GM19240 (cell line): ENCODE data around the gene RARRES2.
A peak's percentile ranks its signal among the peaks of the same experiment; 100 is the strongest.

ENCODE experiments used
- DNase-seq: peaks from one replicate; pipeline ENCODE4 v3.0.0; 2011; ENCODE audit warnings: low spot score; ENCODE audit not compliant: insufficient read length

RARRES2 gene

DNA sequence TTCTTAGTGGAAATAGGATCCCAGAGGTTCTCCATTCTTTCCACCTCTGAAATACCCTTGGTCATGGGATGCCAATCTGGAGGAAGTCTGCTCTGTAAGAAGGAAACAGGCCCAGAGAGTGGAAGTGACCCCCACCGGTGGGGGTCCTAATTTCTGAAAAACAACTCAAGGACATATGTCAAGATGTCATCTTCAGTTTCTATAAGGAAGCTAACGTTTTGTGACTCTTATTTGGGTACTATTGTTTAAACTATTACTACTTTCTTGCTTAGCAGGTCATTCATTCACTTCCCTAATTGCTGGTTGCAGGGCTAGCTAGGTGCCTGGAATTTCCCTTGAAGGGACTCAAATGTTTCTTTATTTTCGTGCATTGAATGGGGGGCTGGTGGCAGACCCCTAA is 35.8 kb upstream of the RARRES2 start:
- DNase-seq = no peak

DNA sequence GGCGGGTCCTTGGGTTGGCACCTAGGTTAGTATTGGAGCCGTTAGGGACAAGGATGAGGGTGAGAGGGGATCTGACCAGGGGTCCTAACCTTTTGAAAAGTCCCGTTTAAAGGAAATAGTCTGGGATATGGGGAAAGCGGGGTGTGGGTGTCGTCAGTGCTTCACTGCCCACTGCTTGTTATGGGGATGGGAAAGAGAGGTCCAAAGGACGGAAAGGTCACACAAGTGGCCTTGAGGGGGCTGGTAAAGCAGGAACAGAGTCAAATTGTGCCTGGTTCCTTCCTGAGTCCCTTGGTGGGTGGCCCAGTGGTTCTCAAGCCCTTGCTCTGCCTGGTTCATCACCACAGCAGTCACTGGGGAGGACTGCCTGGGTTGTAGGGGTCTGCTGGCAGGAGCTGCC is 35.1 kb upstream of the RARRES2 start:
- no peak for DNase-seq

DNA sequence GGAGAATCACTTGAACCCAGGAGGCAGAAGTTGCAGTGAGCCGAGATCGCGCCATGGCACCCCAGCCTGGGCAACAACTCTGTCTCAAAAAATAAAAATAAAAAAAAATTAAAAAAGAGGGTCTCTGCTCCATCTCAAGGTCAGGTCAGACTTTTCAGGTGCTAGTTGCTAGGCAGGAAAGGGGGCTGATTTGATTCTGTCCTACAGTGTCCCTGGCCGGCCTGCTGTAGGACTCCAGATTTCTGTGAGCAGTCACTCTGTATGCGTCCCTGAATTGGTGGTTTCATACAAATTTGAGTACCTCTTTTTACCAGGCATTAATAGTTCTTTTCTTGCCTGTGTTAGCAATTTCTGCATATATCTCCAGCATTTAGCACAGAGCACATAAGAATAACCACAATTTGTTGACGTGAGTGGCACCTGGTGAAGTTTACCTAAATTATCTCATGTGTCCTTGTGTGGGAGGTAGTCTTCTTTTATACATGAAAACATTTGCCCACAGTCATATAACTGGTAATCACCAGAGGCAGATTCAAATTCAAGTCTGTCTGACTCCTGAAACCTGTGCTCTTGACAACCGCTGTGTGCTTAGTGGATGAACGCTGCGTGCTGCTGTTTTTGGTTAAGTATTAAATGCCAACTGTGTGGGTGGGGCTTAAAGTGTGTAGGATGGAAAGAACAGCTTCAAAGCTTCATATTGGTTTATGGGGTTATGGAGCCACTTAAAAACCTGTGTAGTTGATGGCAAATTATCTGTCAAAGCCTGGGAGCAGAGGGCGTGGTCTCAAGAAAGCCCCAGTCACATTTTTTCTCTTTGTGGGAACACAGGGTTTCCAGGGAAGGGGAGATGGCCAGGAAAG is 34.5 kb upstream of the RARRES2 start:
- DNase-seq = no peak

DNA sequence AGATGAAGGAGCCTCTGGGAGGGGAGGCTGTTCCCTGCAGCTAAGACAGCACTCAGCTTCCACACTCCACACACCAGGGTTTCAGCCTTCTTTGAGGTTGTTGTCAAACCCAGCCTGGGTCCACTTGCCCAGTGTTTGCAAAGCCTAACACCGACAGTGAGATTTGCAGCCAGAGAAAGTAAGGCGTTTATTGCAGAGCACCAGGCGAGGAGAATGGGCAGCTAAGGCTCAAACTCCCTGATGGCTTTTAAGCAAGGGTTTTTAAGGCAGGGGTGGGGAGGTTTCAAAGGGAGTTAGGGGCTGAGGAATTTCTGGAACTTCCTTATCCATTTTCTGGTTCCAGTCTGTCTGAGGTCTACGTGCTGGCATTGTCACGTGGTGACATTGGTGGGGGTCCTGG is 33.0 kb upstream of the RARRES2 start:
- DNase-seq = no peak

DNA sequence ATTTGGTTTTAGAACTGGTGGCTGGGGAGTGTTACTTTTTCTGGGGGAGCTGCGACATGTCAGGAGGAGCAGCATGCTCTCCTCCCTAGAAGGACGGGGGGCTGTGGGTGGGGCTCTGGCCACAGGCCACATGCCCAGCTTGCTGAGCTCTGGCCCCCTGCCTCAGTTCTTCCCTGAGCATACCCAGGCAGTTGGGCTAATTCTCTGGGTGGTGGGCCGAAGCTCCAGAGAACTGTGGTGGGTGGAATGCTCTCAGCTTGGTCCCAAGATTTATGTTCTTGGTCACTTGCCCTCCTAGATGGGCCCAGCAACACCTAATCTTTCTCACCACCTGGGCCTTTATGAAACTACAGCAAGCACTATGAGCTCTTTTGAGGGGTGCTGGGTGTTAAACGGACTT is 32.6 kb upstream of the RARRES2 start:
- no peak for DNase-seq

DNA sequence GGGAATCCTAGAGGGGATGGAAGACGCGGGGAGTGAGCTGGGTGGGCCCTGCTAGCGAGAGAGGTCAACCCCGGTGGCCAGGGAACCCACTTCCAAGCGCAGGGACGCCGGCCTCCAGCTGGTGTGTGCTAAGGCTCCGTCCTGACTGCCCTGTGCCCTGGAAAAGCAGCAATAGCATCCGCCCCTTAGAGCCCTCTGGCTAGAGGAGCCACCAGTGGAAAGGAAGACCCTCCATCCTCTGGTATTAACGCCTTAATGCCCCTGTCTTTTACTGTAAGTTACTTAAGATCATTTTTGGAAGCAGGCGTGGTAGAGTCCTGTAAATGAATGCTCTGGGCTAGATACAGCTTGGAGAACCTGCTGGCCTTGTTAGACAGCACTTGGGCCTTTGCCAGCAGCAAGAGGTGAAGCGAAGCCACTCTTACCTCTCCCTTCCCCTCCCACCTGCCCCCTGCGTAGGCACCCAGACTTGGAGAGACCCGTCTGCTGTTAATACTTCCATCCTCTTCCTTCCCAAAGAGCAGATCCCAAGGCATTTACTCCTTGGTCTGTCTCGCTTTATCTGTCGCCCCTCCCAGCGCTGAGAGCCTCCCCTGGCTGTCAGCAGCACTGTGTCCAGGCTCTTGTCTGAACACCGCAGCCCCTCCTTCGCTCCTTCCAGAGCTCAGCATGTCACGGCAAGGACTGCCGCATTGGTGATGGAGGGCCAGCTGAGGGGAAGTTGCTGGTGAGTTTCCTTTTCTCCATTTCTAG is 31.8 kb upstream of the RARRES2 start:
- DNase-seq = no peak

DNA sequence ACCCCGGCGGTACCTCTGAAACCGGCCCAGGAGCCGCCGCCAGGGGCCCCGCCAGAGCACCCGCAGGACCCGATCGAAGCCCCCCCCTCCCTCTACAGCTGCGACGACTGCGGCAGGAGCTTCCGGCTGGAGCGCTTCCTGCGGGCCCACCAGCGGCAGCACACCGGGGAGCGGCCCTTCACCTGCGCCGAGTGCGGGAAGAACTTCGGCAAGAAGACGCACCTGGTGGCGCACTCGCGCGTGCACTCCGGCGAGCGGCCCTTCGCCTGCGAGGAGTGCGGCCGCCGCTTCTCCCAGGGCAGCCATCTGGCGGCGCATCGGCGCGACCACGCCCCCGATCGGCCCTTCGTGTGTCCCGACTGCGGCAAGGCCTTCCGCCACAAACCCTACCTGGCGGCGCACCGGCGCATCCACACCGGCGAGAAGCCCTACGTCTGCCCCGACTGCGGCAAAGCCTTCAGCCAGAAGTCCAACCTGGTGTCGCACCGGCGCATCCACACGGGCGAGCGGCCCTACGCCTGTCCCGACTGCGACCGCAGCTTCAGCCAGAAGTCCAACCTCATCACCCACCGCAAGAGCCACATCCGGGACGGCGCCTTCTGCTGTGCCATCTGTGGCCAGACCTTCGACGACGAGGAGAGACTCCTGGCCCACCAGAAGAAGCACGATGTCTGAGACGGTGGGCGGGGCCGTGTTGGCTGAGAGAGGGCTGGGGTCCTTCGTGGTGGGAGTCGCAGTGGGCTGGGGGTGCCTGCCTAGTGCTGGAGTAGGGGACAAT is 31.0 kb upstream of the RARRES2 start:
- no peak for DNase-seq

DNA sequence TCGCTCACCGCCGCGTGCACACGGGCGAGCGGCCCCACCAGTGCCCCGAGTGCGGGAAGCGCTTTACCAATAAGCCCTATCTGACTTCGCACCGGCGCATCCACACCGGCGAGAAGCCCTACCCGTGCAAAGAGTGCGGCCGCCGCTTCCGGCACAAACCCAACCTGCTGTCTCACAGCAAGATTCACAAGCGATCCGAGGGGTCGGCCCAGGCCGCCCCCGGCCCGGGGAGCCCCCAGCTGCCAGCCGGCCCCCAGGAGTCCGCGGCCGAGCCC is 30.5 kb upstream of the RARRES2 start:
- DNase-seq = no peak

DNA sequence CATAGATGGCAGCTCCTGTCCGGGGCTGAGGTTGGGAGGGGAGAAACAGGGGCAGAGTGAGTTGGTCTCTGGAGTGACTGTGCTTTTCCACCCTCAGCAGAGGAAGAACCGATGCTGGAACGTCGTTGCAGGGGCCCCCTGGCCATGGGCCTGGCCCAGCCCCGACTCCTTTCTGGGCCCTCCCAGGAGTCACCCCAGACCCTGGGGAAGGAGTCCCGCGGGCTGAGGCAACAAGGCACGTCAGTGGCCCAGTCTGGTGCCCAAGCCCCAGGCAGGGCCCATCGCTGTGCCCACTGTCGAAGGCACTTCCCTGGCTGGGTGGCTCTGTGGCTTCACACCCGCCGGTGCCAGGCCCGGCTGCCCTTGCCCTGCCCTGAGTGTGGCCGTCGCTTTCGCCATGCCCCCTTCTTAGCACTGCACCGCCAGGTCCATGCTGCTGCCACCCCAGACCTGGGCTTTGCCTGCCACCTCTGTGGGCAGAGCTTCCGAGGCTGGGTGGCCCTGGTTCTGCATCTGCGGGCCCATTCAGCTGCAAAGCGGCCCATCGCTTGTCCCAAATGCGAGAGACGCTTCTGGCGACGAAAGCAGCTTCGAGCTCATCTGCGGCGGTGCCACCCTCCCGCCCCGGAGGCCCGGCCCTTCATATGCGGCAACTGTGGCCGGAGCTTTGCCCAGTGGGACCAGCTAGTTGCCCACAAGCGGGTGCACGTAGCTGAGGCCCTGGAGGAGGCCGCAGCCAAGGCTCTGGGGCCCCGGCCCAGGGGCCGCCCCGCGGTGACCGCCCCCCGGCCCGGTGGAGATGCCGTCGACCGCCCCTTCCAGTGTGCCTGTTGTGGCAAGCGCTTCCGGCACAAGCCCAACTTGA is 29.9 kb upstream of the RARRES2 start:
- DNase-seq = no peak

DNA sequence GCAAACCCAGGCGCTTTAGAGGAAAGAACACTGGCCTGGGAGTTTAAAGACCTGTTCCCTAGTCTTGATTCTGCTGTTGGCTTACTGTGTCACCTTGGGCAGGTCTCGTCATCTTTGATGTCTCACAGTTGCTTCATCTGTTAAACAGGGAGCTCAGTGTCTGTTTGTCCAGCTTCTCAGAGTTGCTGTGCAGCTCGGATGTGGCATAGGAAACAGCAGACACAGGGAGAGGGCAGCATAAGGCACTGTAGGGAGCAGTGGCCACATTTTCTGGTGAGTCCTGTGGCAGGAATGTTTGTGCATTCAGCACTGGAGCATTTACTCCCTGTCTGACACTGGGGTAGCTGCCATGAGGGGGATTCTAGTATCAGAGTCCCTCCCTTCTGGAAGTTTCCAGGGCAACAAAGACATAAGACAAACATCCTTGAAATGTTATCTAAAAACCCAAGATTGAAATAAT is 29.2 kb upstream of the RARRES2 start:
- no peak for DNase-seq

DNA sequence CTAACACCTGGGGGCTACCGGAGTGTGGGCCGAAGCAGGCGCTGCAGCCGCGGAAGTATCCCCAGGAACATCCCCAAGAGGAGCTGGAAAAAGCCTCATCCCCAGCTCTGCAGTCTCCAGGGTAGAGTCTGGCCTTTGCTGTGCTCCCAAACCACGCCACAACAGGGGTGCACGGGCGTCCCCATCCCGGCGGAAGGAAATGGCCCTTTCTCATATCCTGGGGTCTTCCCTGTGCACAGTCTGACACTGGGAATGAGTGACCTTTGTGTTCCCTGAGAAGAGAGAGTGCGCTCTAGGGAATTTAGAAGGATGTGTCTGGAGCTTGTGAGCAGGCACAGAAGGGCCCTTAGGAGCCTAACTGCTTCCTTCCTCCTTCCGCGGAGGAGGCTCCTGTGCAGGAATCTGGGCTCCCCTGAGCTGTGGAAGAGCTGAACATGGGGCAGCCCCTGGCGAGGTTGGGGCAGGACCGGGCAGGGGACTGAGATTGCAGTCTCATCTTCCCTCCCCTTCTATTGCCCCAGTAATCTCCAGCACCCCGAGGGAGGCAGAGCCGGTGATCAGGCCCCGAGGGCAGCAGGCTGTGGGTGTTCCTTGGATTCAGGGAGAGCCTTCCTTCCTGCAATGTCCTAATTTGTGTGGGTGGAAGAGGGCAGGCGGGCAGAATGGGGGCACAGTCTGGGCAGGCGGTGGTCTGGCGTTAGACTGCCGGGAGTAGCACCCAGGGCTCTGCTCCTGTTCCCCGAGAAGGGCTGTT is 28.5 kb upstream of the RARRES2 start:
- no peak for DNase-seq

DNA sequence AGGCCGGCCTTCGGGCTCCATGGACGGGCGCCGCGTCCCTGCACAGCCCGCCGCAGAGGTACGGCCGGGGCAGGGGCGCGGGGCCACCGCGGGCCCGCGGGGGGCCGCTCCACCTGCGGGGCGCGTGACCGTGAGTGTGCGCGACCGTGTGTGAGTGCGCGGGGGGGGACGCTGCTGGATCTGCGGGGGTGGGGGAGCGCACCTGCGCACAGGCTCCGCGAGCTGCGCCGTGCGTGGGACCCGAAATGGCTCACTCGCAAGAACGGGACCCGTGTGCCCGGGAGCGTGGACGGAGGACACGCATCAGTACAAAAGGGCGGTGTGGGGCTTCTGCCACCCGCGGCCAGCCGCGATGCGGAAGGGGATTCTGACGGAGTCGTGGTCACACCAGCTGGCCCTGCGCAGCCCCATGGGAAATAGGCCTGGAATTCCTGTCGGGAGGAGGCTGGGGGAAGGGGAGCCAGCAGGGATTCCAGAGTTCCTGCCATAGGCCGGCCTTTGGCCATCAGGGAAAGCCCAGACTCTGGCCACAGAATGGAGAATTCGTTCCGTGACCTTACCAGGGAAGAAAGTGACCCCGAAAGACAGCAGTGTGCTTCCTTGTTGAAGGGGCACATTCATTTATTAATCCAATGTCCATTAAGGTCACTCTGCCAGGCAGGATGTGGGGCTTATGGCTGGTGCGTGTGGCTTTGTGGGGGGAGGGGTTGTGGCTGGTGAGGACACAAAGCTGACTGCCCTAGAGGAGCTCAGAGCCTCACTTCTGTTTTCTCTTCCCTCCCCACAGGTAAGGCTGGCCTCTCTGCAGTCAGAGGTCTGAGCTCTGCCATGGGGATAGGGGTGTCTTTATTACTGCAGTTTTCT is 27.7 kb upstream of the RARRES2 start:
- DNase-seq = peak; percentile 80

DNA sequence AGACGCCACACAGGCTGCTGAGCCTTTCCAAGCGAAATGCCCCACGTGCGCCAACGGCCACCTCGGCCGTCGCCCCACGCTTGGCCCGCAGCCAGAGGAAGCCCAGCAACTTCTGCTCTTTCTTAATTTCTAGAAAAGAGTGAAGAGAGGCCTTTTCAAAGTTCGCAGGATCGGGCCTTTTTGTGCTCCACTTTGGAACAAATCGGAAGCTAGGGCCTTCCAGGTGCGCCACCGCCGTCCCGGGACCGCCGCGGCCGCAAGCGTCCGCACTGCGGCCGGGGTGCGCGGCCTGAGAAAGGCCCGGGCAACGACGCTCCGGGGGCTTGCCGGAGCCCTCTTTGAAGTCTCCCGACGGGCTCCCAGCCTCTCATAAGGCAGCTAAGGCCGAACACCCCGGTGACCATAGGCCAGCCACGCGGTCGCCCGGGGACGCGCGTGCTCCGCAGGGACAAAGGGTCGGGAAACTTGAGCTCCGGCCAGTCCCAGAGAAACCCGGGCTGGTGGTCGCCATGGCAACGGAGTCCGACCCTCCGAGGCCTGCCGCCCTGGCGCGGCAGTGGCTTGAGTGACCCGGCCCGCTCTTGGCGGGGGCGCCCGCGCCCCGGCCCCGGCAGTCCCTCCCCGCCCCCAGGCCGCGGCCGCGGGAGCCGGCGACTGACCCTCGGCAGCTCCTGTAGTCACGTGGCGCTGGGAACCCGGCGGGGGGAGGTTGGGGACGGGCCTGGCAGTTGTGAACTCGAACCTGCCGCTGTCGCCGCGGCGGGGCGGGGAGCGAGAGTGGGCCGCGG is 26.9 kb upstream of the RARRES2 start, which contains the start of gene REPIN1:
Gene REPIN1, plus strand, starts transcription at position 727 of the 788 bp plus-strand sequence. CDS start 890 bp downstream, outside the sequence.
- peak; percentile 79 for DNase-seq

DNA sequence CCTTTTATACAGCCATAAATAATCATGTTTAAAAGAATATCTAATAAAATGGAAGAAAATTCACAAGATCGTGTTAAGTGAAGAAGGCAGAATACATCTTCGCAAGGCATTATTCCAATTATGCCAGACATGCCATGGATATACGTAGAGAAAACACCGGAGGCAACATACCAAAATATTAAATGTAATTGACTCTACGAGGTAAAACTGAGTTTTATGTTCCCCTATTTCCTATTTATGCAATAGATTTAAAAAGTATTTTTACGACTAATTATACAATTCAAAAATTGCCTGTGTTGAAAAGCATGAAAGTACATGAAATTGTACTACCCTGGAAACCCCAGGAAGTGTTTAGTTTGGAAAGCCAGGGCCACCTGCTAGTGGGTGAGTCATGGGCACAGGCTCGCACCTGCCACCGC is 26.3 kb upstream of the RARRES2 start:
- no peak for DNase-seq

DNA sequence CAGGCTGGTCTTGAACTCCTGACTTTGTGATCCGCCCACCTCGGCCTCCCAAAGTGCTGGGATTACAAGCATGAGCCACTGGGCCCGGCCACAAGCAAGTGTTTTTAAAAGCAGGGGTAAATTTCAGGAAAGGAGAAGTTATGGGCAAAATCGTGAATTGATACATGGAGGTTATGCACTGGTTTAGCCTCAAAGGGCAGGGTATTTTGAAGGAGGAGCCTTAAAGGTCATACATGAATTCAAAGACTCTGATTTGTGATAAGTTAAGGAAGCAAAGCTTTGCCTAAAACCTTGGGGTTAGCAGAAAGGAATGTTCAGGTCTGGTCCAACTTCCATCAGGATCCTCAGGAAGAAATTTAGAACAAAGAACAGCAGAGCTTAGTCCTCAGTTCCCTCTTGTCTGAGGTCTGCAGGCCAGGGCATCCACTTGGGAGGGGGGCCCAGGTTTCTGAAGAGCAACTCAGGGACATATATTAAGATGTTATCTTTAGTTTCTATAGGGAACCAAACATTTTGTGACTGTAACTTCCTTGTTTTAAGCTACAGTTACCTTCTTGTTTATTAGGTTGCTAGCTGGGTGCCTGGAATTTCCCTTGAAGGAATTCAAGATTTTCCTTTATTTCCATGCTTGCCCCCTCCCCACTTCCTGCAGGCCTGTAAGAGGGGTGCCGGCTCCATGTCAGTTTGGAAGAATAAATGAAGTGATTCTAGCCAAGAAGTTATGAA is 24.4 kb upstream of the RARRES2 start:
- DNase-seq = no peak

DNA sequence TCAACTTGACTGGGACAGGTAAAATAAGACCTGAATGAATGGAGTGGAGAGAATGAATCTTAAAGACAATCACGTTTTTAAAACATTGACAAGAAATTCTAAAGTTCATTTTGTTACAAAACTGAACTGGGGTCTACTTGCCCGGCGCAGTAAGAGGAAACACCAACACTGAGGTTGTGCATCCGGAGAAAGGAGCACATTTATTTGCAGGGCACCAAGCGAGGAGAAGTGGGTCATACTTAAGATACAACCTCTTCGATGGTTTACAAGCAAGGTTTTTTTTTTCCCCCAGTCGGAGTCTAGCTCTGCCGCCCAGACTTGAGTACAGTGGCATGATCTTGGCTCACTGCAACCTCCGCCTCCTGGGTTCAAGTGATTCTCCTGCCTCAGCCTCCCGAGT is 23.8 kb upstream of the RARRES2 start:
- DNase-seq = no peak

DNA sequence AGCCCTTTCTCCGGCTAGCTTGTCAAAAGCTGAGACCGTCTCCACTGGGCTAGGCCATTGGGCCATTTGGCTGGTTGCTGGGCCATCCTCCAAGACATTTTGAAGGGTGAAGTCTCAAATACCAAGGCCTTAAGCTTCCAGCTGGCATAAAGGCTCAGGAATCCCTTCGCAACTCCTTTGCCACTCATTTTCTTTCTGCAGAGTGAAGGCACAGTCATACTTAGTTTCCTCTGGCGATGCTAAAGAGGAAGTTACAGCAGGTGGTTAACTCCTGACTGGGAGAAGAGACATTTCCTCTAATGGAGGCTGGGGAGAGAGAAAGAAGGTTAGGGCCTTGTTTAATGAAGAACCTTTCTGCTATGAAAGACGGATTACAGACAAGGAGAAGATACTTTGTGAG is 22.4 kb upstream of the RARRES2 start:
- DNase-seq = no peak

DNA sequence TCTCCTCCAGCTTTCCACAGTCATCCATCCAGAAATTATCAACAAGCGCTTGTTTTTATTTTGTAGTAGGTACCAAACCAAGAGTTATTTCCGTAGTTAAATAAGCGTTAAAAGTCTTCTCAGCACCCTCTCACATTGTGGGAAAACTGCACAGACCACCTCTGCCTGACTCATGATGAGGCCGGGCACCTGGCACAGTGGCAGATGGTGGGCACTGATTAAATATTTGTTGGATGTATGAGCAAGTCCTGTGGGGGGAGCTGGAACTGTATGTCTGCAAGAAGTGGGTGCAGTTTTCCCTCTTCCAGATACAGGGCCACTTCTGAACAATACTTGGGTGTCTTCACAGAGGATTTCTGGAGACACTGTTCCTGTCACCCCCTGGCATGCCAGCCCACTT is 21.9 kb upstream of the RARRES2 start:
- no peak for DNase-seq
